SK-N-SH treated with all-trans-retinoic acid at 6 μM for 48 hours (cell line): Measurements from ENCODE around the gene ZNF174.

ENCODE experiments used
- SNAI2 ChIP-seq: fragments of 250-450 bp; sonication (Bioruptor Pico); IDR thresholded peaks from 2 replicates; pipeline ENCODE4 v1.5.0; 2020; ENCODE audit warnings: mild to moderate bottlenecking, moderate library complexity
- ZC3H10 ChIP-seq: fragments of 250-450 bp; sonication (Bioruptor Pico); IDR thresholded peaks from 2 replicates; pipeline ENCODE4 v1.5.1; 2021; ENCODE audit warnings: mild to moderate bottlenecking, moderate library complexity
- TF ChIP-seq, protein P1 (sequence below): fragments of 250-450 bp; sonication (Bioruptor Pico); IDR thresholded peaks from 2 replicates; pipeline ENCODE4 v1.5.1; 2020; ENCODE audit warnings: low read depth, mild to moderate bottlenecking, moderate library complexity
- TF ChIP-seq, protein P2 (sequence below): fragments of 250-450 bp; sonication (Bioruptor Pico); IDR thresholded peaks from 2 replicates; pipeline ENCODE4 v1.5.0; 2020; ENCODE audit warnings: mild to moderate bottlenecking, moderate library complexity

DNA sequence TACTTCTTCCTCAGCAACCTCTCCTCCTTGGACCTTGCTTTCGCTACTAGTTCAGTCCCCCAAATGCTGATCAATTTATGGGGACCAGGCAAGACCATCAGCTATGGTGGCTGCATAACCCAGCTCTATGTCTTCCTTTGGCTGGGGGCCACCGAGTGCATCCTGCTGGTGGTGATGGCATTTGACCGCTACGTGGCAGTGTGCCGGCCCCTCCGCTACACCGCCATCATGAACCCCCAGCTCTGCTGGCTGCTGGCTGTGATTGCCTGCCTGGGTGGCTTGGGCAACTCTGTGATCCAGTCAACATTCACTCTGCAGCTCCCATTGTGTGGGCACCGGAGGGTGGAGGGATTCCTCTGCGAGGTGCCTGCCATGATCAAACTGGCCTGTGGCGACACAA, 44.9 kb upstream of the ZNF174 start:
- TF ChIP-seq SNAI2: no peak
- TF ChIP-seq, protein P1, sequence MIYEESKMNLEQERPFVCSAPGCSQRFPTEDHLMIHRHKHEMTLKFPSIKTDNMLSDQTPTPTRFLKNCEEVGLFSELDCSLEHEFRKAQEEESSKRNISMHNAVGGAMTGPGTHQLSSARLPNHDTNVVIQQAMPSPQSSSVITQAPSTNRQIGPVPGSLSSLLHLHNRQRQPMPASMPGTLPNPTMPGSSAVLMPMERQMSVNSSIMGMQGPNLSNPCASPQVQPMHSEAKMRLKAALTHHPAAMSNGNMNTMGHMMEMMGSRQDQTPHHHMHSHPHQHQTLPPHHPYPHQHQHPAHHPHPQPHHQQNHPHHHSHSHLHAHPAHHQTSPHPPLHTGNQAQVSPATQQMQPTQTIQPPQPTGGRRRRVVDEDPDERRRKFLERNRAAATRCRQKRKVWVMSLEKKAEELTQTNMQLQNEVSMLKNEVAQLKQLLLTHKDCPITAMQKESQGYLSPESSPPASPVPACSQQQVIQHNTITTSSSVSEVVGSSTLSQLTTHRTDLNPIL: no peak
- no peak for TF ChIP-seq ZC3H10 (CRISPR knock-in tag)
- TF ChIP-seq, protein P2, sequence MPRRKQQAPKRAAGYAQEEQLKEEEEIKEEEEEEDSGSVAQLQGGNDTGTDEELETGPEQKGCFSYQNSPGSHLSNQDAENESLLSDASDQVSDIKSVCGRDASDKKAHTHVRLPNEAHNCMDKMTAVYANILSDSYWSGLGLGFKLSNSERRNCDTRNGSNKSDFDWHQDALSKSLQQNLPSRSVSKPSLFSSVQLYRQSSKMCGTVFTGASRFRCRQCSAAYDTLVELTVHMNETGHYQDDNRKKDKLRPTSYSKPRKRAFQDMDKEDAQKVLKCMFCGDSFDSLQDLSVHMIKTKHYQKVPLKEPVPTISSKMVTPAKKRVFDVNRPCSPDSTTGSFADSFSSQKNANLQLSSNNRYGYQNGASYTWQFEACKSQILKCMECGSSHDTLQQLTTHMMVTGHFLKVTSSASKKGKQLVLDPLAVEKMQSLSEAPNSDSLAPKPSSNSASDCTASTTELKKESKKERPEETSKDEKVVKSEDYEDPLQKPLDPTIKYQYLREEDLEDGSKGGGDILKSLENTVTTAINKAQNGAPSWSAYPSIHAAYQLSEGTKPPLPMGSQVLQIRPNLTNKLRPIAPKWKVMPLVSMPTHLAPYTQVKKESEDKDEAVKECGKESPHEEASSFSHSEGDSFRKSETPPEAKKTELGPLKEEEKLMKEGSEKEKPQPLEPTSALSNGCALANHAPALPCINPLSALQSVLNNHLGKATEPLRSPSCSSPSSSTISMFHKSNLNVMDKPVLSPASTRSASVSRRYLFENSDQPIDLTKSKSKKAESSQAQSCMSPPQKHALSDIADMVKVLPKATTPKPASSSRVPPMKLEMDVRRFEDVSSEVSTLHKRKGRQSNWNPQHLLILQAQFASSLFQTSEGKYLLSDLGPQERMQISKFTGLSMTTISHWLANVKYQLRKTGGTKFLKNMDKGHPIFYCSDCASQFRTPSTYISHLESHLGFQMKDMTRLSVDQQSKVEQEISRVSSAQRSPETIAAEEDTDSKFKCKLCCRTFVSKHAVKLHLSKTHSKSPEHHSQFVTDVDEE (CRISPR knock-in tag): no peak
